G401 (cell line): ENCODE data around the gene PITRM1. TPM values are rescaled to one million over a fixed set of nuclear protein-coding genes. Genes with fewer than 3 reads are reported as not detected.

Experiments
- DNase-seq: peaks from one replicate; pipeline ENCODE4 v3.0.0-alpha.2; 2015; ENCODE audit warnings: low spot score
- in situ Hi-C: cut with HindIII; loops from 2 replicates; pipeline ENCODE4 v1.10.0; 2016; ENCODE audit warnings: low sequenced_read_pairs, mixed read lengths
- total RNA-seq: library from RNA; depleted of rRNA; stranded (reverse); fragments of >200 nt; shearing (Covaris generic); gene quantifications from 2 replicates; pipeline ENCODE4 v1.2.3, GENCODE V29; 2014

The PITRM1 gene
- total RNA-seq, 1 experiment from 2014 or later = 79.6 TPM

DNA sequence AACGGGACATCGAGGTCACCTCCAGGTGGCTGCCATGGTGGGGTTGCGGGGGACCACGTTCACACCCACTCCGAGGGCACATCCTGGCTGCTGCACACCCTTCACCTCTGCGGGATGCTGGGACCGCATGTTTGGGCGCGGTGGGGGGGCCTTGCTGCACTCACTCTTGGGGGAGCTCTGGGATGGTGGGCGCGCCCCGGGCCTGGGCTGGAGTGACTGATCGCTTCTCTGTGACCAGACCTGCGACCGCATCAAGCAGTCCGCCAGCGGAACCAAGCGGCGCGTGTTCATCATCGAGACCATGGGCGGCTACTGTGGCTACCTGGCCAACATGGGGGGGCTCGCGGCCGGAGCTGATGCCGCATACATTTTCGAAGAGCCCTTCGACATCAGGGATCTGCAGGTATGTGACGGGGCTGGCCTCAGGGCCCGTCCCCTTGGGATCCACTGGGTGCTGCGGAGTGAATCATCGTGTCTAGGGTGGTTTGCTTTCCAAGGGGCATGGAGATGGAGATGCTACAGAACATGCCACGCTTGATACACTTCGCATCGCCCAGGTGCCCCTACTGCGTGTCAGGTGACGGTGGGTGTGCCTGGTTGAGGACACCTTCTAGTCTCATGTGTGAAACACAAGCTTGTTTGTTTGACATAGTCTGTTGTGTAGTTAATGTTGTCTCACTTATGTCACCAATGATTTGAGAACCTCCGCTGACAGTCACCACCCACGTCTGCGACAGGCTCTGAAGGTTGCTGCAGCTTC, 42.8 kb downstream of the PITRM1 start:
- DNase-seq = no peak
- in situ Hi-C loops = no loop called here

DNA sequence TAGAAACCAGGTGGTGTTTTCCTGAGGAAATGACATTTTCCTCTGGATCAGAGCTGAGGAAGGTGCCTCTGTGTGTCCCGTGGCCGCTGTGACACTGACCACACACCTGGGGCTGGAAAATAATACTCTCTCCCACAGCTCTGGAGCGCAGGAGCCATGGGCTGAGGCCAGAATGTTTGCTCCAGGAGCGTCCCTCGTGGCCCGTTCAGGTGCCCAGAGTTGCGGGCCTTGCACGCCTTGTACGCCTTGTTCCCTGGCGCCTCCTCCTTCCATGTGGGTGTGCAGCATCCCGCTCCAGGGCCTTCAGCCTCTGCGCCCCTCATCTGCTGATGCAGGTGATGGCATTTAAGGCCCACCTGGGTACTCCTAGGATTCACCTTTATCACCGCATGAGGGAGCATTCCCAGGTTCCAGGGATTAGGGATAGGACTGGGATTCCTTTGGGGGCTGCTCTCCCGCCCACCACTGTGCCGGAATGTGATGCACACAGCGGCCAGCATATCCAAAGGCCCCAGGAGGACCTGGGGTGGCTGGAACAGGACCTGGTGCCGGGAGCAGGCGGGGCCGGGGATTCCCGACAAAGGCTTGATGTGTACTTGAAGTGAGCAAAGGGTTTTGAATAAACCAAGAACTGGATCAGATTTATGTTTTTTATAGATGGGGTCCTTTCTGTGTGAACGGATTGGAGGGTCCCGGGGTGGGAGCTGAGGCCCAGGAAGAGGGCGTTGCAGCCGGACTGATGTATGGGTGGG, 44.0 kb downstream of the PITRM1 start:
- in situ Hi-C loops = no loop called here
- DNase-seq = no peak

- in situ Hi-C loops = no loop called here
Observed at GRCh38 chr10:3127921-3128320, 44.7 kb downstream of the PITRM1 start.

DNA sequence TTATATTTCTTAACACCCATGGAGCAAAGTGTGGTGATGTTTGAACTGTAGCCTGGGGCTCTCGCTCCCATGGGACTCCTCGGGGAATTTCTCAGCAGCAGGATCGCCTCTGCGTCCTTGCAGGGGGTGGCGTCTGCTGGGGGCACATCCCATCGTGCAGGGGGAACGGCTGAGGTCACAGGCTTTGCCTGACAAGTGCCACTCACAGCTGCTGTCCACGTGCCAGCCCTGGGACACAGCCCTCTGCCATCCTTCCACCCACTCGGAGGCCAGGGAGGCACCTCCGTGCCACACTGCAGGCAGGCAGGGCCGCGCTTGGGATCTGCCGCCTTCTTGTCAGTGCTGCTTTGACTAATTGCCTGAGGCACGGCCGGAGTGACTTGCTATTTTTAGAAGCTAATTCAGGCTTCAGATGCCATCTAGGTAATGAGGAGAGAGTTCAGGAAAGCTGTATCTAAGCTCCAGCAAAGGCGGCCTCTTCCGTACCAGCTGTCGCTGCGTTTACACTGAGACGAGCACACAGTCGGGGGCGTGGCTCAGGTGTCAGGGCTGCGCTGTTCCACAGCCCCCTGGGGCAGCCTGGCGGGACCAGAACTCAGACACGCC, 45.7 kb downstream of the PITRM1 start:
- in situ Hi-C loops = no loop called here
- DNase-seq = peak; percentile 87

More at GRCh38 chr10:3127921-3128320, 44.7 kb downstream of the PITRM1 start:
- no peak for DNase-seq

GRCh38 chr10:3126249-3126648, 46.3 kb downstream of the PITRM1 start:
- in situ Hi-C loops = no loop called here
- DNase-seq = no peak

DNA sequence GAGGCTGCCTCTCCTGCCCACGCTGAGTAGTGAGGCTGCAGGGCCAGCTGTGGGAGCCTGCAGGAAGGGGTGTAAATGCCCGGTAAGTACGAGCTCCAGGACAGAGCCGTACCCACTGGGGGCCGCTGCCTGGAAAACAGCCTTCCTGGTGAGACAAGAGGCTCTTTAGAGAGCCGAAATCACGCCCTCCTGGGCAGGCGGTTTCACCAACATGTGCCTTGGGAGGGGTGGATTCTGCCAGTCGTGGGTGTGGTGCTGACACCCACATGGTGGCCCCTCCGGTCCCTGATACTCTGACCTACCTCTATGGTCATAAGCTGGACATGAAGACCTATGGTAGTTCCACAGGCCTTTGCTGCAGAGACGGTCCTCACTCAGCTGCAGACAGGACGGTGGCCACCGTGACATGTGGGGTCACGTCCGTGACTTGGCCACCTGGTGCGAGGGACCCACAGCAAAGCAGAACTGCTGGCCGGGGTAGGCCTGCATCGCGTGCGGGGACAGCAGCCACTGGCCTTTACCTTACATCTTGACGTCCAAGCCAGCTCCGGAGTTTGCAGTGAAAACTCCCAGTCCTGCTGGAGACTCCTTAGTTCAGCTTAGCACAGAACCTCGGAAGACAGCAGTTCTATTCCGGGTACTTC, 46.9 kb downstream of the PITRM1 start:
- DNase-seq = no peak
- in situ Hi-C loops = no loop called here

- no peak for DNase-seq
- in situ Hi-C loops = no loop called here
Observed at GRCh38 chr10:3124412-3125175, 48.0 kb downstream of the PITRM1 start.

DNA sequence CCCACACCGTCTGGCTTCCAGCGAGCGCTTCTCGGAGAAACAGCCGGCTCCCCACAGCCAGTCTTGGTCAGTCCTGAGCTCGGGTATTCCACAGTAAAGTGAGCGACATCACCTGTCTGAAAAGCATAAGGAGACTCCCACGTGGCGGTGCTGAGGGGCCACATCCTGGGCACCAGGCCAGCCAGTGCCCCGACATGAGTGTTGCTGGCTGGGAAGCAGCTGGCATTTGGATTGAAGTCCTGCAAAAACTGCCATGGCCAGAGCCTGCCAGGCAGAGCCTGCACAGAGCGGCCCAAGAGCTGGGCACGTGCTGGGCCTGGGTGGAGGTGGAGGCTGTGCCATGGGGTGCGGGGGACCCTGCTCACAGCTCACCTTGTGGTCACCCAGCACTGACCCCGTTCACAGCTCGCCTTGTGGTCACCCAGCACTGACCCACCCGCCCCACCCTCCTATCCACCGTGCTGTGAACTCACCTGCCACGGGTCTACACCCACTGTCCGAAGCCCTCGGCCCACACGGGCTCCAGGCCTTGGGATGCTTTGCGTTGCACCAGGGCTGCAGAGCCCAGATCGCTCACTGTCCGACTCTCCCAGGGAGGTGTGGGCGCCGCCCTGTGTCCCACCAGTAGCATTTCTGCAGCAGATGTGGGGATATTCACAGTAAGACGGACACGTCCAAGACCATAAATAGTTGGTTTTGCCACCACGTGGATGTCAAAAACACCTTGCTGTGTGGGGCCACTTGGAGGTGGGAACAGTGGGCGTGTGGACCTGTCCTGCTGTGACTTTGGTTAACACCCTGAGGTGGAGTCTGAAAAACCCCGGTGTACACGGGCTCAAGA, 48.8 kb downstream of the PITRM1 start:
- no peak for DNase-seq
- in situ Hi-C loops = no loop called here

GRCh38 chr10:3122486-3123205, 49.9 kb downstream of the PITRM1 start:
- DNase-seq = no peak
- in situ Hi-C loops = no loop called here

DNA sequence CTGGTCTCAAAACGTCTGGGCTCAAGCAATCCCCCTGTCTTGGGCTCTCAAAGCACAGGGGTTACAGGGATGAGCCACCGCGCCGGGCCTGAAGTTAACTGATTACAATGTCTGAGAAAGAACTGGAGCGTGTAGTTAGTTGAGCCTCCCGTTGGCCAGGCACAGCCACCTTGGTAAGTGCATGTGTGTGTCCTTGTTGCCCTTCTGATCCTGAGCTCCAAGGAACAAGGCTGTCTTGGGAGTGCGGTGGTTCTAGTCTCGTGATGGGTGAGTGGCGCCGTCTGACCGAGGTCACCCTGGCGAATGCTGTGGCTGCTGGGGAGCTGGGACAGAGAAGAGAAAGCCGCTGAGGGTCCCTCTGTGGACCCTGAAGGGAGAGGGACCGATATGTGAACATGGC, 50.5 kb downstream of the PITRM1 start:
- in situ Hi-C loops = no loop called here
- no peak for DNase-seq

- in situ Hi-C loops = no loop called here
- DNase-seq = no peak
Observed at GRCh38 chr10:3119796-3120459, 52.7 kb downstream of the PITRM1 start.

DNA sequence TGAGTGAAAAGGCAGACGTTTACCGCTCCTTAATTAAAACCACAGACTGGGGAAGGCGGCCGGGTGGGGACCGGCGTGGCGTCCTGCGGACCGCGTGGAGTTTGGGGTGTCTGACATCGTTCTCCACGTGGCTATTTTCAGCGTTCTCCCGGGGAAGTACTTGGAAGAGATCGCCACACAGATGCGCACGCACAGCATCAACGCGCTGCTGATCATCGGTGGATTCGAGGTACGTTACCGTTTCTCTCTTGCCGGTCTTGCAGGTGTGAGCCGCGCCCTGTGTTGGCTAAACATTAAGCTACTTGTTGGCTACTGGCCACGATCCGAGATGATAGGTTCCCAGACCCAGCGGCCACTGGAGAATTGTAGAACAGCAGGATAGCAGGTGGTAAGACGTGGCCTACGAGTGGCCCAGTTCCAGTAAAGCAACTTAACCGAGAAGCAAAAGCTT, 53.9 kb downstream of the PITRM1 start:
- DNase-seq = no peak
- in situ Hi-C loops = no loop called here

DNA sequence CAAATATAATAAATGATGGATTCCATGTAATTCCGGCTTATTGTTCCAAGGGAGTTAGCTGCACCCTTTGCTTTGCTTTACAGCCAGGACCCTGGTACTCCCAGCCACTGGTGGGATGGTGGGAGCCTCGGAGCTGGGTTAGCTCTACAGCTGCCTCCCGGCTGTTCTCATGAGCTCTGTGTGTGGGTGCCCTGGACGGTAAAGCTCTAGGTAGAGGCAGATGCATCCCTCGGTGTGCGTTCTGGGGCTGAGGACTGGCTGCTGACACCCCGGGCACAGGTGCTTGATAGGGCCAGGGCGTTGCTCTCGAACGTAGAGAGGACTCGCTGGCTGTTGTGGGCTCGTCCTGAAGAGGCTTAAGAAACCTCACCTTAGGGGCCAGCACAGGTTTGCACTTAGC, 55.1 kb downstream of the PITRM1 start:
- no peak for DNase-seq
- in situ Hi-C loops = no loop called here

GRCh38 chr10:3116508-3117100, 56.0 kb downstream of the PITRM1 start:
- DNase-seq = no peak

GRCh38 chr10:3115685-3116084, 56.9 kb downstream of the PITRM1 start:
- in situ Hi-C loops = no loop called here

More at GRCh38 chr10:3116508-3117100, 56.0 kb downstream of the PITRM1 start:
- in situ Hi-C loops = no loop called here

DNA sequence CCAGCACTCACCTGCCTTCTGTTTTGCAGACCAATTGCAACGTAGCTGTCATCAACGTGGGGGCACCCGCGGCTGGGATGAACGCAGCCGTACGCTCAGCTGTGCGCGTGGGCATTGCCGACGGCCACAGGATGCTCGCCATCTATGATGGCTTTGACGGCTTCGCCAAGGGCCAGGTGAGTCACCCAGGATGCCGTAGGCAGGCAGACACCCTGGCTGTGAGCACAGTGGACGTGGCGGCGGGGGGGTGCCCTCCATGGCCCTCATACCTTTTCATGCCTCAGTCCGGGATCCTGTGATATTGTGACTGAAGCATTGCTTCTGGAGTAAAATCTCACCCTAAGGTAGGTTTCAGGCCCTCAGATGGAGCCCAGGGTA, 59.2 kb downstream of the PITRM1 start:
- in situ Hi-C loops = no loop called here
- DNase-seq = no peak

More at GRCh38 chr10:3115685-3116084, 56.9 kb downstream of the PITRM1 start:
- DNase-seq = no peak
